SK-N-SH (cell line): ENCODE measurements around the gene HIPK1. TPM values are rescaled to one million over a fixed set of nuclear protein-coding genes. Genes with fewer than 3 reads are reported as not detected.

ENCODE experiments used
- CTCF ChIA-PET: fragments of 300-600, 350-600 bp; formaldehyde crosslinking; extraction: SDS; loops from one replicate; lab custom pipeline; 2021; lab: Yijun Ruan, JAX
- POLR2A ChIA-PET: fragments of 350-600 bp; sonication (Branson Sonifier 250); formaldehyde crosslinking; extraction: SDS; loops from one replicate; lab custom pipeline; 2020; ENCODE audit warnings: antibody characterized with exemption, inconsistent platforms; lab: Yijun Ruan, JAX
- DNase-seq: peaks from one replicate; pipeline ENCODE4 v3.0.0; 2012
- H2AFZ ChIP-seq: fragments of 200-600 bp; sonication (generic); 2 replicates; pipeline ENCODE4 v1.8.1; 2016; ENCODE audit warnings: antibody characterized with exemption, mild to moderate bottlenecking, low read depth
- H3F3A ChIP-seq: fragments of 200-600 bp; sonication (generic); replicated peaks from 2 replicates; pipeline ENCODE3; 2016; ENCODE audit warnings: antibody characterized with exemption, mild to moderate bottlenecking; ENCODE audit not compliant: insufficient read depth
- H3K27ac ChIP-seq, 2 experiments: fragments of 200-500 bp in 1 of 2; fragments of 200-600 bp in 1 of 2; sonication (Bioruptor generic) in 1 of 2; sonication (generic), shearing (Covaris generic) in 1 of 2; 2 replicates each; pipeline versions ENCODE4 v1.5.1 to v1.6.1; 2014 to 2016; ENCODE audit warnings: low read depth in 2 of 2, inconsistent platforms in 1 of 2, low read length in 1 of 2, mild to moderate bottlenecking in 1 of 2, mixed read lengths in 1 of 2
- H3K27me3 ChIP-seq: fragments of 200-600 bp; sonication (generic), shearing (Covaris generic); 2 replicates; pipeline ENCODE4 v1.6.1; 2016; ENCODE audit warnings: mixed run types; ENCODE audit not compliant: insufficient read depth
- H3K36me3 ChIP-seq, 2 experiments: fragments of 200-500 bp in 1 of 2; fragments of 200-600 bp in 1 of 2; sonication (Bioruptor generic) in 1 of 2; sonication (generic) in 1 of 2; replicated peaks in 1 of 2; 2 replicates each; pipeline versions ENCODE3 to v1.5.1; 2014 to 2016; ENCODE audit warnings: low read length in 1 of 2, mild to moderate bottlenecking in 1 of 2; ENCODE audit not compliant: insufficient read depth in 2 of 2, control insufficient read depth in 1 of 2
- H3K4me1 ChIP-seq, 2 experiments: fragments of 200-500 bp in 1 of 2; fragments of 200-600 bp in 1 of 2; sonication (Bioruptor generic) in 1 of 2; sonication (generic), shearing (Covaris generic) in 1 of 2; 2 replicates each; pipeline versions ENCODE4 v1.5.1 to v1.6.1; 2014 to 2016; ENCODE audit warnings: low read depth in 1 of 2, low read length in 1 of 2, mixed run types in 1 of 2; ENCODE audit not compliant: insufficient read depth in 2 of 2, control insufficient read depth in 1 of 2
- H3K4me2 ChIP-seq: fragments of 200-600 bp; sonication (generic), shearing (Covaris generic); 2 replicates; pipeline ENCODE4 v1.6.1; 2017; ENCODE audit warnings: mixed run types
- H3K4me3 ChIP-seq, 2 experiments: fragments of 200-500 bp in 1 of 2; fragments of 200-600 bp in 1 of 2; sonication (Bioruptor generic) in 1 of 2; sonication (generic), shearing (Covaris generic) in 1 of 2; 2 replicates each; pipeline versions ENCODE4 v1.5.1 to v1.8.1; 2014 to 2016; ENCODE audit warnings: low read depth in 2 of 2, inconsistent platforms in 1 of 2, low read length in 1 of 2, mild to moderate bottlenecking in 1 of 2, mixed read lengths in 1 of 2, moderate library complexity in 1 of 2
- H3K79me2 ChIP-seq: fragments of 200-600 bp; sonication (generic); 2 replicates; pipeline ENCODE4 v1.8.1; 2017; ENCODE audit warnings: mild to moderate bottlenecking; ENCODE audit not compliant: insufficient read depth
- H3K9ac ChIP-seq: fragments of 200-600 bp; sonication (generic); 2 replicates; pipeline ENCODE4 v1.6.1; 2017; ENCODE audit warnings: mixed run types
- H3K9me2 ChIP-seq: fragments of 200-600 bp; sonication (generic); 2 replicates; pipeline ENCODE4 v1.6.1; 2017; ENCODE audit warnings: mixed run types
- H3K9me3 ChIP-seq: fragments of 200-600 bp; sonication (generic); 2 replicates; pipeline ENCODE4 v1.6.1; 2017; ENCODE audit warnings: mixed run types, mild to moderate bottlenecking, moderate library complexity
- H4K20me1 ChIP-seq: fragments of 200-600 bp; sonication (generic); 2 replicates; pipeline ENCODE4 v1.6.1; 2017; ENCODE audit warnings: mild to moderate bottlenecking, mixed run types; ENCODE audit not compliant: insufficient read depth
- CHD2 ChIP-seq: fragments of 150-350 bp; IDR thresholded peaks from 2 replicates; pipeline ENCODE4 v1.6.1; 2018; ENCODE audit warnings: low read length; ENCODE audit not compliant: partially characterized antibody
- EZH2phosphoT487 ChIP-seq: fragments of 200-600 bp; sonication (generic); IDR thresholded peaks from 2 replicates; pipeline ENCODE4 v1.6.1; 2017; ENCODE audit warnings: low read depth, mixed run types, mild to moderate bottlenecking, antibody characterized with exemption, moderate library complexity, borderline replicate concordance
- FOSL2 ChIP-seq: IDR thresholded peaks from 2 replicates; pipeline ENCODE4 v1.4.0; 2012; ENCODE audit warnings: low read depth, mild to moderate bottlenecking, moderate library complexity, borderline replicate concordance
- FOXJ3 ChIP-seq: sonication (generic); formaldehyde crosslinking; IDR thresholded peaks from 2 replicates; pipeline ENCODE4 v1.5.1; 2020; ENCODE audit warnings: mild to moderate bottlenecking, missing genetic modification reagents
- GABPA ChIP-seq: IDR thresholded peaks from 2 replicates; pipeline ENCODE4 v1.4.0; 2012; ENCODE audit warnings: low read depth, mild to moderate bottlenecking
- GATA2 ChIP-seq: sonication (generic); formaldehyde crosslinking; IDR thresholded peaks from 2 replicates; pipeline ENCODE4 v1.5.0; 2020; ENCODE audit warnings: mild to moderate bottlenecking, missing genetic modification reagents
- JUND ChIP-seq: IDR thresholded peaks from 2 replicates; pipeline ENCODE4 v1.4.0; 2012
- MAX ChIP-seq: IDR thresholded peaks from 2 replicates; pipeline ENCODE4 v1.4.0; 2012; ENCODE audit warnings: low read depth
- NFIC ChIP-seq: IDR thresholded peaks from 2 replicates; pipeline ENCODE4 v1.4.0; 2012; ENCODE audit warnings: borderline replicate concordance
- NRF1 ChIP-seq: IDR thresholded peaks from 2 replicates; pipeline ENCODE4 v1.6.1; 2012; ENCODE audit warnings: low read depth, mild to moderate bottlenecking, low read length
- PBX3 ChIP-seq: IDR thresholded peaks from 2 replicates; pipeline ENCODE4; 2012
- RAD21 ChIP-seq: IDR thresholded peaks from 2 replicates; pipeline ENCODE4 v1.6.1; 2012; ENCODE audit warnings: mild to moderate bottlenecking, low read length
- RFX5 ChIP-seq: IDR thresholded peaks from 2 replicates; pipeline ENCODE4 v1.6.1; 2012; ENCODE audit warnings: mild to moderate bottlenecking, improper control_type of control experiment, low read length
- RXRA ChIP-seq: IDR thresholded peaks from 2 replicates; pipeline ENCODE4 v1.4.0; 2012; ENCODE audit warnings: low read depth, mild to moderate bottlenecking, borderline replicate concordance
- SIN3A ChIP-seq: IDR thresholded peaks from 2 replicates; pipeline ENCODE4 v1.6.1; 2012; ENCODE audit warnings: low read depth, mild to moderate bottlenecking, low read length, moderate library complexity, borderline replicate concordance
- TAF1 ChIP-seq: IDR thresholded peaks from 2 replicates; pipeline ENCODE4 v1.6.1; 2012; ENCODE audit warnings: low read depth, mild to moderate bottlenecking, low read length, moderate library complexity, borderline replicate concordance
- TCF12 ChIP-seq: IDR thresholded peaks from 2 replicates; pipeline ENCODE4 v1.4.0; 2012
- TEAD4 ChIP-seq: IDR thresholded peaks from 2 replicates; pipeline ENCODE4 v1.4.0; 2012; ENCODE audit warnings: mild to moderate bottlenecking, borderline replicate concordance; ENCODE audit not compliant: insufficient read depth
- USF2 ChIP-seq: fragments of 150-350 bp; IDR thresholded peaks from 2 replicates; pipeline ENCODE4 v1.6.1; 2017; ENCODE audit warnings: antibody characterized with exemption, low read length, low read depth, borderline replicate concordance
- WGBS: methylation state at CpG from one replicate; pipeline ENCODE4 v1.1.6; 2017; ENCODE audit warnings: low lambda C conversion rate; 5-methylcytosine and 5-hydroxymethylcytosine counted together
- polyA plus RNA-seq, 3 experiments: library from polyadenylated mRNA; depleted of rRNA; stranded (reverse); fragments of >200 nt; gene quantifications; 2 replicates each; pipeline ENCODE4 v1.2.3, GENCODE V29; 2012
- TF ChIP-seq, protein P1 (sequence below): fragments of 200-600 bp; sonication (generic); IDR thresholded peaks from 2 replicates; pipeline ENCODE4 v1.6.1; 2017; ENCODE audit warnings: antibody characterized with exemption, mild to moderate bottlenecking, moderate library complexity

HIPK1 gene
- polyA plus RNA-seq, 1 of the 3 experiments (the other 2 are of a cell fraction), result 7.1 TPM

GRCh38 chr1:113972954-113973353 is 43.8 kb downstream of the HIPK1 start:
- H3F3A ChIP-seq, result peaks cover 10% of the 10 kb centered on the region
- ChIA-PET POLR2A (no interaction called here), CTCF (no interaction called here)

DNA sequence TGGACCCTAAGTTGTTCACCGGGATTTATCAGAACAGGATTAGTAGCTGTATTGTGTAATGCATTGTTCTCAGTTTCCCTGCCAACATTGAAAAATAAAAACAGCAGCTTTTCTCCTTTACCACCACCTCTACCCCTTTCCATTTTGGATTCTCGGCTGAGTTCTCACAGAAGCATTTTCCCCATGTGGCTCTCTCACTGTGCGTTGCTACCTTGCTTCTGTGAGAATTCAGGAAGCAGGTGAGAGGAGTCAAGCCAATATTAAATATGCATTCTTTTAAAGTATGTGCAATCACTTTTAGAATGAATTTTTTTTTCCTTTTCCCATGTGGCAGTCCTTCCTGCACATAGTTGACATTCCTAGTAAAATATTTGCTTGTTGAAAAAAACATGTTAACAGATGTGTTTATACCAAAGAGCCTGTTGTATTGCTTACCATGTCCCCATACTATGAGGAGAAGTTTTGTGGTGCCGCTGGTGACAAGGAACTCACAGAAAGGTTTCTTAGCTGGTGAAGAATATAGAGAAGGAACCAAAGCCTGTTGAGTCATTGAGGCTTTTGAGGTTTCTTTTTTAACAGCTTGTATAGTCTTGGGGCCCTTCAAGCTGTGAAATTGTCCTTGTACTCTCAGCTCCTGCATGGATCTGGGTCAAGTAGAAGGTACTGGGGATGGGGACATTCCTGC is 46.2 kb downstream of the HIPK1 start:
- no peak for TF ChIP-seq FOSL2
- no peak for TF ChIP-seq TCF12
- no peak for TF ChIP-seq GATA2 (CRISPR knock-in tag)
- no peak for TF ChIP-seq RAD21
- TF ChIP-seq RFX5, result no peak
- no peak for TF ChIP-seq FOXJ3 (CRISPR knock-in tag)
- no peak for TF ChIP-seq RXRA
- TF ChIP-seq NFIC, result no peak
- TF ChIP-seq GABPA, result no peak
- no peak for TF ChIP-seq MAX
- no peak for TF ChIP-seq CHD2
- TF ChIP-seq, protein P1, sequence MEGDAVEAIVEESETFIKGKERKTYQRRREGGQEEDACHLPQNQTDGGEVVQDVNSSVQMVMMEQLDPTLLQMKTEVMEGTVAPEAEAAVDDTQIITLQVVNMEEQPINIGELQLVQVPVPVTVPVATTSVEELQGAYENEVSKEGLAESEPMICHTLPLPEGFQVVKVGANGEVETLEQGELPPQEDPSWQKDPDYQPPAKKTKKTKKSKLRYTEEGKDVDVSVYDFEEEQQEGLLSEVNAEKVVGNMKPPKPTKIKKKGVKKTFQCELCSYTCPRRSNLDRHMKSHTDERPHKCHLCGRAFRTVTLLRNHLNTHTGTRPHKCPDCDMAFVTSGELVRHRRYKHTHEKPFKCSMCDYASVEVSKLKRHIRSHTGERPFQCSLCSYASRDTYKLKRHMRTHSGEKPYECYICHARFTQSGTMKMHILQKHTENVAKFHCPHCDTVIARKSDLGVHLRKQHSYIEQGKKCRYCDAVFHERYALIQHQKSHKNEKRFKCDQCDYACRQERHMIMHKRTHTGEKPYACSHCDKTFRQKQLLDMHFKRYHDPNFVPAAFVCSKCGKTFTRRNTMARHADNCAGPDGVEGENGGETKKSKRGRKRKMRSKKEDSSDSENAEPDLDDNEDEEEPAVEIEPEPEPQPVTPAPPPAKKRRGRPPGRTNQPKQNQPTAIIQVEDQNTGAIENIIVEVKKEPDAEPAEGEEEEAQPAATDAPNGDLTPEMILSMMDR, result no peak
- no peak for TF ChIP-seq TEAD4
- TF ChIP-seq SIN3A, result no peak
- TF ChIP-seq TAF1, result no peak
- TF ChIP-seq JUND, result no peak
- TF ChIP-seq PBX3, result no peak
- TF ChIP-seq NRF1, result no peak
- no peak for TF ChIP-seq USF2
- Histone ChIP-seq H3K4me3 (no peak overlapping the region), H3F3A (peaks cover 21% of the 10 kb centered on the region), H3K4me2 (no peak overlapping the region), H3K9ac (no peak overlapping the region), H4K20me1 (no peaks in the 10 kb centered on the region), H2AFZ (no peak overlapping the region), H3K79me2 (no peaks in the 10 kb centered on the region), H3K27me3 (no peaks in the 10 kb centered on the region), H3K36me3 (peaks cover 29 to 48% of the 10 kb centered on the region in 2 experiments), H3K9me2 (no peaks in the 10 kb centered on the region), H3K9me3 (no peaks in the 10 kb centered on the region), H3K4me1 (peaks cover 21 to 48% of the 10 kb centered on the region in 2 experiments), H3K27ac (peak overlapping the region in 1 of 2 experiments; percentile 11; a peak in 1 of 4 replicates)
- WGBS, result 96% methylated on average over 4 of the region's 4 CpGs
- CTCF ChIA-PET, result interaction anchor here (2.3 to 7.9 kb wide), 2 partner anchors 179 to 307 kb away, joined by 7 to 104 read pairs; partner anchors contain the start of gene SYT6
- POLR2A ChIA-PET, result interaction anchor here (1.4 kb wide), 1 partner anchor 71 kb away, joined by 3 read pairs; the partner anchor contains the start of gene AP4B1
- no peak for DNase-seq

More at GRCh38 chr1:113972954-113973353, 43.8 kb downstream of the HIPK1 start:
- Histone ChIP-seq H4K20me1 (no peaks in the 10 kb centered on the region), H3K4me1 (peaks cover 3 to 31% of the 10 kb centered on the region in 2 experiments), H3K4me2 (no peak overlapping the region), H3K36me3 (peaks cover 53 to 67% of the 10 kb centered on the region in 2 experiments), H3K9me3 (no peaks in the 10 kb centered on the region), H3K79me2 (no peaks in the 10 kb centered on the region), H3K9ac (no peak overlapping the region), H3K9me2 (no peaks in the 10 kb centered on the region), H3K27me3 (no peaks in the 10 kb centered on the region), H3K4me3 (no peak overlapping the region), H3K27ac (no peak overlapping the region), H2AFZ (no peak overlapping the region)
- DNase-seq, result no peak
- WGBS, result 87% methylated on average over 7 of the region's 9 CpGs
- no peak for TF ChIP-seq EZH2phosphoT487
